GM19239 (cell line): ENCODE results near the gene GAL3ST3.
"Not testable (repeated sequence)": the region's sequence is repeated elsewhere in the genome, so short reads cannot be mapped to it uniquely, and the experiment has no call there.

Experiments
- DNase-seq: peaks from one replicate; pipeline ENCODE4 v3.0.0; 2011; ENCODE audit warnings: low spot score; ENCODE audit not compliant: insufficient read length
- FAIRE-seq: peaks from 2 replicates; lab custom pipeline; 2011; peaks lifted over from hg19 to GRCh38; lab: Jason Lieb, UNC

The GAL3ST3 gene

DNA sequence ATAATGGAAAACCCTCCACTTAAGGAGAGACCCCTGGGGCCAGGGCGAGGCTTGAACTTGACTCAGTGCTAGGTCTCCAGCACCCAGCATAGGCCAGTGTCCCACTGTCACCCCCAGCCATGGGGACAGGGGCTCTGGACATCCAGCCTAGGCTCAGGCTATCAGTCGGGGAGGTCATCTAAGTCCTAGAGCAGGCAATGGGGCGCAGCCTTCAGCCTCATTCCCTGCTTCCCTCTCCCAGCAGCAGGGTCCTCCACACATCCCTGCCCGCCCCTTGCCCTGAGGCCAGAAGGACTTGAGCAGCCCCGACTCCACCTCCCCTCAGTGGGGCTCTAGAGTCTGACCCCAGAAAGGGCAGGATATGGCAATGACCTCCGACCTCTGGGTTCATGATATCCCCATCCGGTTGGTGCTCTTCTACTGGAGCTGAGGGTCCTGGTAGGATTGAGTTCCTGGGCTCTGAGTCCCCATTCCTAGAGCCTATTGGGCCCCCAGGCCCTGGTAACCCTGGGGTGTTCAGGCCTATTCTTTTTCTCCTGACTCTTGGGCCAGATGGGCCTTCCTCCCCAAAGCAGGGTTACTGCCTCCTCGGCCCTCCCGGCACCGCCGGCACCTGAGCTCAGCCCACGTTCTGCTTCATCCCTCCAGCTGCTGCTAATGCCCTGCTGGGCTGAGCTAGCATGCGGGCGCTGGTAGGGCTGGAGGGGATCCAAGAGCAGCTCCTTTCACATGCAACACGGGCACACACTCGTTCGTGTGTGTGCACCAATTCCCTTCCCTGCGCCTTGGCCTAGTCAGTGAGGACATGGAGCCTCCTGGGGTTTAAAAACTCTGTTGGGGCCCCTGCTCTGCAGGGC, 32.8 kb downstream of the GAL3ST3 start:
- DNase-seq (no peak), FAIRE-seq (no peak)

DNA sequence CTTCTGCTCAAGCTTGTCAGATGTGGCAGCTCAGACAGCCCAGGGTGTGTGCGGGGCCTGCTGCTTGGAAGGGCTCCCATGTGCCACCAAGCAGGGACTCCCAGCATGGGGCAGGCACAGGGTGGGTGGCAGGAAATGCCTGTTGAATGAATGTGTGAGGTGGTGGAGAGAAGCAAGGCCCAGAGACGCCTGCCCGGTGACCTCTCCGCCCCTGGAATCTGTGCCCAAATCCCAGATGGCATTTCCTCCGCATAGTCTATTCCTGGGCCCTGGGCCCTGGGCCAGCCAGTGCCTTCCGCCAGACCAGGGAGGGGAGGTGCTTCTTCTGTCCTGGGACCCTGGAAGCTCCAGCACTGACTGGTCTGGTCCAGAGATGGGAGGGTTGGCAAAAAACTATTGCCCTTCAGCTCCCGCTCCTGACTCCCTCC, 33.5 kb downstream of the GAL3ST3 start:
- no peak for DNase-seq
- no peak for FAIRE-seq

DNA sequence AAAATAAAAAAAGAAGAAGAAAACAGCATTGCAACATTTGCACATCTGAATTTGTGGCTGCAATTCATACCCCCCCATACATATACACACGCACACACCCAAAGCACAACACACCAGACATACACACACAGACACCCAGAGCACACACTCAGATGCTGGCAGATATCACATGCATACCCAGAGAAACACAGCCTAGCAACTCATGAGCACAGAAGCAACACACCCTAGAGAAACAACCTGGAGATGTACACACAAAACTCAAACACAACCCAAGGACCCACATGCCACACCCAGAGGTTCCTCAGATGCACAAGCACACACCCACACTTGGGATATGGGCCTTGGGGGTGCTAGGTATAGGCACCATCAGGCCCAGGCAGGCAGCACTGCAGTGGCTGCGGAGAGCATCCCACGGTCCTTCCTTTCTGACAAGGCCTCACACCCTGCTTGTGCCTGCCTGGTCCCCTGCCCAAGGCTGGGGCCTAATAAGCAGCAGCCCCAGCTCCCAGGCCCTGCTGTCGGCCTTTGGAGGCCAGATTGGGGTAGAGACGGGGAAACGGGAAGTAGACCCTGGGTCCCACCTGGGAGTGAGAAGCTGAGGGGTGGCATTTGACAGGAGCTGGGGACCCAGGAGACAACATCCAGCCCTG, 34.0 kb downstream of the GAL3ST3 start:
- FAIRE-seq (no peak), DNase-seq (no peak)

DNA sequence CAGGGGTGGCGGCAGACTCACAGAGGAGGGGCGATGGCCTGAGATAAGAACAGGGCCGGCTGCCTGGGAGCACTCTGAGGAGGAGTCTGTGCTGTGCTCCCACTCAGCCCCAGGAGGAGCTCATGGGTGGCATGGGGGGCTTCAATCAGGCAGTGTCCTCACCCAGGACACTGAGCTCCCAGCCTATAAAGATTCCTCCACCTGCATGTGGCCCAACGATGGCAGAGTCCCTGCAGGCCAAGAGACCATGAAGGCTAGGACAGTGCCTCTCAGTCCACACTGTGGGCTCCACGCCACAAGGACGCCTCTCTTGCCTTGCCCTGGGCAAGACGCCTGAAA, 35.2 kb downstream of the GAL3ST3 start:
- no peak for FAIRE-seq
- no peak for DNase-seq

DNA sequence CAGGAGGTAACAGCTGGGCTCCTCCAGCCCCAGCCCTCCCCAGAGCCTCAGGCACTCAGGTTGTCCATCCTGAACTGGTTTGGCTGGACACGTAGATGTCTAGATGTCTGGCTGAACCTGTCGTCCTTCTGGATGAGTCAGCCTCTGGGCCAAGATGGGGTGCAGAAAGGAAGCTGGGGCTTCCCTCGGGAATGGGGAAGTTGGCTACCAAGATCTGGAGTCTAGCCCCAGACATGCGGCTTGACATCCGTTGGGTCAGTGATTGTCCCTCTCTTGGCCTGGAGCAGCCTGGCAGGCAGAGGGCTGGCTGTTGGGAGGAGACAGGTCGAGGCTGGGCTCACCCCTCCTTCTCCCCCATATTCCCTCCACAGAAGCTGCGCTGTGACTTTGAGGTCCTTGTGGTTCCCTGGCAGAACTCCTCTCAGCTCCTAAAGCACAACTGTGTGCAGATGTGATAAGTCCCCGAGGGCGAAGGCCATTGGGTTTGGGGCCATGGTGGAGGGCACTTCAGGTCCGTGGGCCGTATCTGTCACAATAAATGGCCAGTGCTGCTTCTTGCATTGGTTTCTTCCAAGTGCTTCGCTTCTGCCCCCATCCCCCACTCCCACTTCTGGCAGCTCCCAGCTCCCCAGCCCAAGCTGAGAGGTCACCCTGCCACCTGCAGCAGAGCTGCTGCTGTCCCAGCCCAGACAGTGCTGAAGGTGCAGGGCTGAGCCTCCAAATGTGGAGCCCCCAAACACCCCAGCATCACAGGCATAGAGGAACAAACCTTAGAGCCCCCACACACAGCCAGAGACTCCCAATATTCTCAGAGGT, 35.8 kb downstream of the GAL3ST3 start:
- no peak for FAIRE-seq
- no peak for DNase-seq

DNA sequence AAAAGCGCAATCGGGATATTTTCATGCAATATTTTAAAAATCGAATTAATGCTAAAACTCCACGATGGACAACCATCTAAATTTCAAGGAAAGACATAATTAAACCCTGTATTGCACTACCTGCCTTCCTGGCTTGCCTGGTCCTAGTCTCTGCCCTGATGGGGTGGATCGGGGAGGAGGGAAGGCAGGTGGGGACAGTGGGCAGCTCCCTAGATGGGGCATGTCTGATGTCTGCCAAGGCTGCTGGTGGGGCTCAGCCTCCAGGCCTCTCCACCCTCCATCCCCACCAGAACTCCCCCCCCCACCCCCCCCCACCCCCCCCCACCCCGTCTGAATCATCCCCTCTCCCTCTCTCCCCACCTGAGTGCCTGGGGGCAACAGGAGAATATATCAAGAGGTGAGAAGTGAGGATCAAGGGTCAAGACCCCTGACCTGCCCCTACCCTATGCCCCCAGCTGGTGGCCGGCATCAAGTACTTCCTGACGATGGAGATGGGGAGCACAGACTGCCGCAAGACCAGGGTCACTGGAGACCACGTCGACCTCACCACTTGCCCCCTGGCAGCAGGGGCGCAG, 36.5 kb downstream of the GAL3ST3 start:
- FAIRE-seq, result no peak
- no peak for DNase-seq

DNA sequence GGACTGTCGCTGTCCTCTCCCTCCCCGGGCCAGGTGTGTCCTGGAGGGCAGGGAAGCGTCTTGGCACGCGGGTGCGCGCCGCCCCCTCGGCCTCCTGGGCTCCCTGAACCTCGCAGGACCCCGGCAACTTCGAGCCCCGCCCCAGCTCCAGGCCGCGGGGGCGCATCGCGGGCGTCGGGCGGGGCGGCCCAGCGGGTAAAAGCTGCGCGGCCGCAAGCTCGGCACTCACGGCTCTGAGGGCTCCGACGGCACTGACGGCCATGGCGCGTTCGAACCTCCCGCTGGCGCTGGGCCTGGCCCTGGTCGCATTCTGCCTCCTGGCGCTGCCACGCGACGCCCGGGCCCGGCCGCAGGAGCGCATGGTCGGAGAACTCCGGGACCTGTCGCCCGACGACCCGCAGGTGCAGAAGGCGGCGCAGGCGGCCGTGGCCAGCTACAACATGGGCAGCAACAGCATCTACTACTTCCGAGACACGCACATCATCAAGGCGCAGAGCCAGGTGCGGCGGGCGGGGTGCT, 37.1 kb downstream of the GAL3ST3 start, which contains the start of gene CST6:
CST6 (plus strand) TSS at position 224 of the 519 bp plus-strand sequence; CDS start at position 261, 37 bp downstream.
- DNase-seq (no peak), FAIRE-seq (no peak)

DNA sequence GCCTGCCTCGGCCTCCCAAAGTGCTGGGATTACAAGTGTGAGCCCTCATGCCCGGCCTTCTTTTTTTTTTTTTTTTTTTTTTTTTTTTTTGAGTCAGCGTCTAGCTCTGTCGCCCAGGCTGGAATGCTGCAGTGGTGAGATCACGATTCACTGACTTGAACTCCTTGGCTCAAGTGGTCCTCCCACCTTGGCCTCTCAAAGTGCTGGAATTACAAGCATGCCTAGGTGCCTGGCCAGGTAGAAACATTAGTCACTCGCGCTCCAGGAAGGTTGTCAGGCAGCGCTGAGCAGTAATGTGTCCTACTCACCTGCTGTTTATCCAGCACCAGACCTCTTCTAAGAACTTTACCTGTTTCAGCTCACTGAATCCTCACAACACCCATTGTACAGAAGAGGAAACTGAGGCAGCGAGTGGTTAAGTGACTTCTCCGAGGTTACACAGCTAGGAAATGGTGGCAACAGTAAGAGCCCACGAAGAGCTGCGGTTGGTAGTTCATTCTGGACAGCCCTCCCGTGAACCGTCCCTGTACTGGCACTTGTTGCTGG, 37.6 kb downstream of the GAL3ST3 start:
- DNase-seq (no peak), FAIRE-seq (no peak)

DNA sequence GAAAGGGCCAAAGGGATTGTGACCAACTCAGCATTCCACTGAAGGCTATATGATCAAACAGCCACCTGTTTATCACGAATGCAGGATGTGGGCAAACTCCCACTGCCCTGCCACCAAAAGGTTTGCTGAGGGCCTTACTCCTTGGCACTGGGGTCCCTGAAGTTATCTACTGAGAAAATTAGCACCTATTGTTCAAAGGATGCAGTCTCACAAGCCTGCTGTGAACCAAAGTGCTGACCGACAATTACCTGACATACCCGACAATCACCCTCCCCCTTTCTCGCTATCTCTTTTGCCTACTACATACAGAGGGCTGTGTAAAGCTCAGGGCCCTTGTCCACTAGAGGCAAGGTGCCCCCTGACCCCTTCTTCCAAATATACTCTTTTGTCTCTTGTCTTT, 38.9 kb downstream of the GAL3ST3 start:
- FAIRE-seq, DNase-seq: not testable (repeated sequence)

DNA sequence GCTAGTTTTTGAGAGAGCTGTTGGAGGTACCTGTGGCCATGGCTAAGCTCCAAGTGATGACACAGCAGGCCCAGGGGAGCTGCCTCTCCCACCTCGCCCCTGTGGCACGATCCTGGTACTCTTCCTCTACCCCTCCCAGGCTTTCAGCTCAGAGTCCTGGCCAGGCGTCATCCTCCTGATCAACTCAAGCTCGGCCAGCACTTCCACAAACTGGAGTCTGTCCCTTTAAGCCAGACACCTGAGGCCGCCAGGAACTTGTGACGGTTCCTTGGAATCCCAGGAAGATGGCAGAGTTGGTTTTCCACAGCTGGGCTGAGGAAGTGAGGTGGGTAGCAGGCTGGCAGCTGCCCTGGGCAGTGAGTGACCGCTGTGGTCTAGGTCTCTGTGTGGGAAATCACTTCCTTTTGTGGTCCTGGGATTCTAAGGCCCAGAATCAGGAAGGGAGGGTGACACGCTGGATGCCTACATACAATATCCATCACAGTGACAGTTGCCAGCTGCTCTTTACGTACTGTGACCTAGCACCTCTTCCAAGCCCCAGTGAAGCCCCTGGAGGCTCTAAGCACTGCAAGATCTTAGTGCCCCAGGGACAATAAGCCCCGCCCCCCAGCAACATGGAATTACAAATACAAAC, 40.4 kb downstream of the GAL3ST3 start:
- DNase-seq (no peak), FAIRE-seq (no peak)

DNA sequence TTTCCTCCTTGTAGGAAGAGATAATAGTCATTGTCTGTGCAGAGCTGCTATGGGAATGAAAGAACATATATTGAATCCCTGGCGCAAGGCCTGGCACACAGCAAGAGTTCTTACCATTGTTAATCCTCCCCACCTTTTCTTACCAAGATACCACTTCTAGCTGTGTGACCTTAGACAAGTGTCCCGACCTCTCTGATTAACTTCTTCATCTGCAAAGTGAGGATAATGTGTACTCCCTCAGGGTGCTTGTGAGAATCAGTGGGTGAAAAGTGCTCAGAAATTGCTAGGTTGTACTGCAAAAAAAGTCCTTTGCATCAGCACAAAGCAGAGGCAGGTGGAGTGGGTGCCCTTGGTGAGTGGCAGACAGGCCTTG, 40.9 kb downstream of the GAL3ST3 start:
- no peak for DNase-seq
- FAIRE-seq, result no peak

DNA sequence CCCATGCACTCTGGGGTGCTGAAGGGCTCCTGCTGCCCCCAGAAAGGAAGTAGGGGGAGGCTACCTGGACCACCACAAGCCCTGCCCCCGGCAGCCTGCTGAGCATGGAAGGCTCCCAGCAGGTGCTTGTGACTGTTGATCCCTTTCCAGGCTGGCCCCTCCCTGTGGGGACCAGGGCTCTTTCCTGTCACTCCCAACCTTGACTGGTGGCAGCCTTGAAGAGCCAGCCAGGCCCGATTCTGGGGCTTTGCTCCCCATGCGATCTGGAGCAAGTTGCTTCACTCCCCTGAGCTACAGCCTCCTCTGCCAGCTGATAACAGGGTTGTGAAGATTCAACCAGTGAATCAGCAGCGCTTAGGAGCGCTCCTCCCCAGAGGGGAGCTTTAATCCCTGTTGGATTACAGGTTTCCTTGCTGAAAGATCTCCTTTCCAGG, 41.7 kb downstream of the GAL3ST3 start:
- FAIRE-seq (no peak), DNase-seq (no peak)

DNA sequence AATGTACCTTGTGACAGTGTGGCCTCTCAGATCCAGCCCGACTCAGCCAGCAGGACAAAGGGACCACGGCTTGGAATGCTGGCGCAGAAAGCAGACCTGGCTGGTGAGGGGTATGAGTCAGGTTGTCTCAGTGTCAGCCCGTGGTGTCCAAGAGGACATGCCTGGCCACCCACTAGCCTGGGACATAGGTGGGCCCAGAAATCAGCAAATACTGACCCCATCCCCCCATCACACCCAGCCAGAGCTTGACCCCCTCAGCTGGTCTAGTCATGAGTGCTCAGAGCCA, 42.1 kb downstream of the GAL3ST3 start:
- DNase-seq, result no peak
- no peak for FAIRE-seq

DNA sequence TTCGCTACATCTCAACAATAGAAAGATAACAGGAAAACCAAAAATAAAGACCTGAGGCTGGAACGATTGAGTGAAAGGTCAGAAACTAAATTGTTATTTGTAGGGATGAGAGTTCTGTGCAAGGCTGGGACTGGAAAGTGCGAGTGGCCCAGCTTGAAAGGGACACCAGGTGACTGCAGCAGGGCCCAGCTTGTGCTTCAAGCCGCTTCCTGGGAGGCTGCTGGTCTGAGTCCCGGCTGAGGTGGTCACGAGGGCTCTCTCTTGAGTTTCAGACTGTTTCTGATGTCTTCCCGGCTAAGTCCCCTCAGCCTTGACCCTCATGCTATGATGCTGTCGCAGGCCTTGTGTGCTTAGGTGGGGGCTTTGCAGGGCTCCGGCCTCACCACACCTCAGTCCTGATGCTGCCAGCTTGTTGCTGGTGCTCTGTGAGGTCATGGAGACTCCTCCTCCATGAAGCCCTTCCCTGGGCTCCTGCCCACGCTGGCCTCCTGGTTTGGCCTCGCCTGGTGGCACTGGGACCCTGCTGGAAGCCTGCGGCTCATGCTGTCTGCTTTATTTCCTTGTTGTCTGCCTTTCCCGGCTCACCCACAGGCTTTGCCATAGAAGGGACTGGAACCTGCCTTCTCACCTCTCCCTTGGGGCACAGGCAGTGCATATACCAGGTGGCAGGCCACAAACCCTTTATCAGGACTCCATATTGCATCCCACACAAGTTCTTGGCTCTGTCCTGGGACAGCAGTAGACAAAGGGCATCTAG, 42.6 kb downstream of the GAL3ST3 start:
- FAIRE-seq (no peak), DNase-seq (no peak)

DNA sequence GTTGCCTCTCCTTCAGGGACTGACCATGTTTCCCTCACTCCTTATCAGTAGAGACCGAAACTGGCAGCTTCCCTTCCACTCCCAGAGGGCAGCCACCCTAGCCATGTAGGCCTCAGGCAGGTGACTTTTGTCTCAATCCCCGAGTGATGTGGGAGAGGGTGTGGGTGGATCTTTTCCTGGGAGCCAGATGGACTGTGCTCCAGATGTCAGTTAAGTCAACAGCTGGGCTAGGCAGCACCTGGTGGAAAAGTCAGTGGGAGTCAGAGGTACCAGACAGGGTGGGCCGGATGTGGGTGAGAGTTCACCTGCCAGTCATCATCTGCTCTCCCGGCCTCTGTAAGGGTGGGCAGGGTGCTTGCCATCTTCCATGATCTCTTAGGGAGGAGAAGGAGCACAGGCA, 44.8 kb downstream of the GAL3ST3 start:
- DNase-seq, result no peak
- FAIRE-seq, result no peak

DNA sequence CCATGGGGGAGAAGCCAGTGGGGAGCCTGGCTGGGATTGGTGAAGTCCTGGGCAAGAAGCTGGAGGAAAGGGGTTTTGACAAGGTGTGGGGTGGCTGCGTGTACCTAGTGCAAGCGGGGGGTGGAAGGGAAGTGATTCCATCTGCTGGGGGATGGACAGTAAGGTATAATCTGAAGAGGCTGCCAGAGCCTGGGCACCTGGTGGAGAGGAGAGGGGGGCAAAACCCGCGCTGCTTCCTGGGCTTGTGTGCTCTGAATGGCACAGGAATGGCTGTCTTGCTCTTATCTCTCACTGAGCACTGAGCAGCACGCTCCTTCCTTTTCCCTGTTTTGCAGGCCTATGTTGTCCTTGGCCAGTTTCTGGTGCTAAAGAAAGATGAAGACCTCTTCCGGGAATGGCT, 45.7 kb downstream of the GAL3ST3 start:
- FAIRE-seq (no peak), DNase-seq (no peak)

DNA sequence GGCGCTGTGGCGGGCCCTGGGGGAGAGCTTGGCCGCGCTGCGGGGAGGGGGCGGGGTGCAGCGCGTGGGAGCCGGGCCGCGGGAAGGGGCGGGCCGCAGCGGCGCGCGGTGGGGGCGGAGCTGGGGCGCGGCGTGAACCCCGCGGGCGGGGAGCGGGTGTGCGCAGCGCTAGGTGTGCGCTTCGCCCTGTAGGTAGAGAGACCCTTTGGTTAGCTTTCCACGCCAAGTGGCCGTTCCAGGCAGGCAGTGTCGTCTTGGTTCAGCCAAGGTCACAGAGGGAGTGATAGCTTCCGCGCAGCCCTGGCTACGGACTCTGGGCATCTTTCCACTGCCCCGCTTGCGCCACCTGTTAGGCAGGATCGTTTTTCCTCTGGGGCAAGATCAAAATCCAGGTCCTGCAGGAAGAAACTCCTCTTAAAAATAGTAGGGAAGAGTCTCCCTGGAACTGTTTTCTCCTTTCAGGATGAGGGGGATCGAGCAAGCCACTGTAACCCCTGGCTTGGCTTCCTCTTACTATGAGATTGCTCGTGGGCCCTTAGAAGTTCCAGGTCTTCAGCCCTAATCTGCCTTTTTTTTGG, 46.2 kb downstream of the GAL3ST3 start:
- FAIRE-seq, result peak; percentile 45
- DNase-seq, result peak; percentile 58

DNA sequence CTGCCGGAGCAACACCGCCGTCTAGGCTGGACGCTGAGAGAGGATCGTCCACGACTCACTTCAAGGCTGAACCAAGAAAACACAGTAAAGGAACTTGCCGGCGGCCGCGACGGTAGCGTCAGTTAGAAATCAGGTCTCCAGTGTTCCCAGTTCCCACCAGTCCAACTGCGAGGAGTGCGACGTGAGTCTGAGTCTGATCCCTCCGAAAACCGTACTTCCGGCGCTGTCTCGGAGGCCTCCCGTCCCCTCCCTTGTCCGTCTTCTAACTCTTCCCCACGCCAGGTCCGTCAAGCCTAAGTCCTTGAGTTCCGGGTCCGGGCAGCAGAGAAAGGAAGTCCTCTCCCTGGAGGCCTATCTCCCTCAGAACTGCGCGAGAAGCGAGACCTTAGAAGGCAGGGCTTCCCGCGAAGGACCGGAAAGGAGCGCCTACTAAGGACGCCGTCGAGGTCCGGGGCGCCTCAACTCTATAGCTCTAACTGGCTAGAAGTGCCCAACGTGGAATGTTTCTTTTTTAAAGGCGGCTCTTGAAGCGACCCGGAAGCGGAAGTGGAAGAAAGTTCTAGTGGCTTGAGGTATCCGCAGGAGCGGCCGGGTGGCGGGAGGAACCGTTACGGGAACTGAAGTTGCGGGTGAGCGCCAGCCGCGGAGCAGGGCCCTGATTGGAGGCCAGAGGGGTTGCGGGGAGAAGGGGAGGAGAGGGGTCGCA, 46.9 kb downstream of the GAL3ST3 start, which contains the start of the genes BANF1 and EIF1AD:
BANF1 (plus strand) TSS at position 562 of the 706 bp plus-strand sequence. CDS start 748 bp downstream, outside the sequence.
EIF1AD (minus strand) TSS at position 216 of the 706 bp plus-strand sequence. CDS start 1,768 bp downstream, outside the sequence.
- DNase-seq (peak; percentile 87), FAIRE-seq (peak; percentile 94)
